WTC11 (cell line): Measurements from ENCODE around the gene BCAS3. TPM values are rescaled to one million over a fixed set of nuclear protein-coding genes. Genes with fewer than 3 reads are reported as not detected.

Experiments used
- ATAC-seq: fragments of 200-7000 bp; cut with Tn5 transposase; 2 replicates; pipeline ENCODE4 v1.10.0; 2021; ENCODE audit warnings: mild to moderate bottlenecking, moderate library complexity
- CTCF ChIA-PET: fragments of 300-600 bp; sonication (Branson Sonifier 250); formaldehyde crosslinking; loops from one replicate; lab custom pipeline; 2021; ENCODE audit warnings: antibody characterized with exemption; lab: Charles Lee
- POLR2A ChIA-PET: fragments of 350-600 bp; sonication (Branson Sonifier 250); formaldehyde crosslinking; loops from one replicate; lab custom pipeline; 2021; ENCODE audit warnings: antibody characterized with exemption; lab: Charles Lee
- DNase-seq: peaks from one replicate; pipeline ENCODE4 v3.0.0; 2021; ENCODE audit warnings: low spot score
- H3K27ac Mint-ChIP-seq: 2 replicates; pipeline ENCODE4 v1.8.0; 2021; ENCODE audit warnings: mixed read lengths
- H3K27me3 Mint-ChIP-seq: 2 replicates; pipeline ENCODE4 v1.8.0; 2021; ENCODE audit warnings: low read depth, mild to moderate bottlenecking, moderate library complexity, mixed read lengths
- H3K36me3 Mint-ChIP-seq: 2 replicates; pipeline ENCODE4 v1.8.0; 2021; ENCODE audit warnings: mixed read lengths
- H3K4me1 Mint-ChIP-seq: 2 replicates; pipeline ENCODE4 v1.8.0; 2022; ENCODE audit warnings: mixed read lengths
- H3K4me3 Mint-ChIP-seq: 2 replicates; pipeline ENCODE4 v1.8.0; 2021; ENCODE audit warnings: mild to moderate bottlenecking, moderate library complexity, mixed read lengths
- H3K9me3 Mint-ChIP-seq: 2 replicates; pipeline ENCODE4 v1.8.0; 2021; ENCODE audit warnings: mixed read lengths
- ATF1 ChIP-seq: sonication (generic); formaldehyde crosslinking; IDR thresholded peaks from 2 replicates; pipeline ENCODE4 v1.8.1; 2023; ENCODE audit warnings: mild to moderate bottlenecking, moderate library complexity, missing genetic modification reagents
- ESRRA ChIP-seq: sonication (generic); formaldehyde crosslinking; IDR thresholded peaks from 2 replicates; pipeline ENCODE4 v1.8.1; 2022; ENCODE audit warnings: mild to moderate bottlenecking, missing genetic modification reagents, borderline replicate concordance
- JUN ChIP-seq: sonication (generic); formaldehyde crosslinking; IDR thresholded peaks from 2 replicates; pipeline ENCODE4 v1.8.0; 2023; ENCODE audit warnings: mild to moderate bottlenecking, missing genetic modification reagents
- MXD4 ChIP-seq: fragments of 250-450 bp; sonication (Bioruptor Pico); IDR thresholded peaks from 2 replicates; pipeline ENCODE4 v1.8.0; 2021; ENCODE audit warnings: mild to moderate bottlenecking, moderate library complexity, borderline replicate concordance
- MYBL2 ChIP-seq: sonication (generic); formaldehyde crosslinking; IDR thresholded peaks from 2 replicates; pipeline ENCODE4 v1.8.1; 2023; ENCODE audit warnings: mild to moderate bottlenecking, moderate library complexity, missing genetic modification reagents
- SOX15 ChIP-seq: fragments of 250-450 bp; sonication (Bioruptor Pico); IDR thresholded peaks from 2 replicates; pipeline ENCODE4 v1.9.0; 2021; ENCODE audit warnings: mild to moderate bottlenecking
- SP1 ChIP-seq: sonication (generic); formaldehyde crosslinking; conservative IDR thresholded peaks from 2 replicates; pipeline ENCODE4 v1.8.1; 2022; ENCODE audit warnings: missing genetic modification reagents
- TEAD1 ChIP-seq: sonication (generic); formaldehyde crosslinking; IDR thresholded peaks from 2 replicates; pipeline ENCODE4 v1.8.0; 2022; ENCODE audit warnings: mild to moderate bottlenecking, missing genetic modification reagents
- TP53 ChIP-seq: sonication (generic); formaldehyde crosslinking; IDR thresholded peaks from 2 replicates; pipeline ENCODE4 v1.8.1; 2023; ENCODE audit warnings: mild to moderate bottlenecking, missing genetic modification reagents
- ZNF121 ChIP-seq: sonication (generic); formaldehyde crosslinking; IDR thresholded peaks from 2 replicates; pipeline ENCODE4 v1.8.0; 2023; ENCODE audit warnings: missing genetic modification reagents
- total RNA-seq: library from RNA; stranded (reverse); gene quantifications from 3 replicates; pipeline ENCODE4 v1.2.3, GENCODE V29; 2021
- TF ChIP-seq, protein P1 (sequence below): sonication (generic); formaldehyde crosslinking; IDR thresholded peaks from 2 replicates; pipeline ENCODE4 v1.8.1; 2022; ENCODE audit warnings: mild to moderate bottlenecking, missing genetic modification reagents, moderate library complexity, borderline replicate concordance
- TF ChIP-seq, protein P2 (sequence below): sonication (generic); formaldehyde crosslinking; IDR thresholded peaks from 2 replicates; pipeline ENCODE4 v1.8.1; 2022; ENCODE audit warnings: low read depth, missing genetic modification reagents, borderline replicate concordance
- TF ChIP-seq, protein P3 (sequence below): sonication (generic); formaldehyde crosslinking; IDR thresholded peaks from 2 replicates; pipeline ENCODE4 v1.8.0; 2022; ENCODE audit warnings: mild to moderate bottlenecking, missing genetic modification reagents
- TF ChIP-seq, protein P4 (sequence below): sonication (generic); formaldehyde crosslinking; IDR thresholded peaks from 2 replicates; pipeline ENCODE4 v1.8.0; 2023; ENCODE audit warnings: missing genetic modification reagents, mild to moderate bottlenecking, borderline replicate concordance
- TF ChIP-seq, protein P5 (sequence below): sonication (generic); formaldehyde crosslinking; IDR thresholded peaks from 2 replicates; pipeline ENCODE4 v1.8.1; 2022; ENCODE audit warnings: mild to moderate bottlenecking, moderate library complexity, missing genetic modification reagents
- TF ChIP-seq, protein P6 (sequence below): fragments of 250-450 bp; sonication (Bioruptor Pico); IDR thresholded peaks from 2 replicates; pipeline ENCODE4 v2.1.2; 2022; ENCODE audit warnings: mild to moderate bottlenecking, moderate library complexity
- TF ChIP-seq, protein P7 (sequence below): sonication (generic); formaldehyde crosslinking; IDR thresholded peaks from 2 replicates; pipeline ENCODE4 v1.8.0; 2022; ENCODE audit warnings: mild to moderate bottlenecking, missing genetic modification reagents

The BCAS3 gene
- total RNA-seq, 1 experiment from 2014 or later = 15.5 TPM

DNA sequence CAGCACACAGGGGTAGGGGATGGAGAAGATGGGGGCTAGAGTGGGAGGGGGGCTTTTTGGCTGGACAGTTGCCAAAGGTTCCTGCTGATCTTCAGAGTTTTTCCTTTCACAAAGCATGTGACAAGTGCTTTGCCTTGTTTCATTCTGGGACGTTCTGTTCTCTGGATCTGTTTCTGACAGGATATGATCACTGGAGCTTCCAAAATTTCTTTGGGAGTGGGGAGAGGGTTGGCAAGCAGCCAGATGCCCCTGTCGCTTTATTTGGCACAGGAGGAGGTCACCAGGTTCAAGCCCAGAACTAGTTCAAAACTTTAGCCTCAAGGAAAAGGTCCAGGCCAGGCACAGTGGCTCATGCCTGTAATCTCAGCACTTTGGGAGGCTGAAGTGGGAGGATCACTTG lies 653.5 kb downstream of the BCAS3 start:
- no peaks in the 10 kb centered on the region for H3K4me1 Mint-ChIP-seq
- no peaks in the 10 kb centered on the region for H3K36me3 Mint-ChIP-seq
- H3K27ac Mint-ChIP-seq = no peak overlapping the region
- CTCF ChIA-PET = interaction anchor here (0.6 kb wide), 1 partner anchor 120 kb away, joined by 3 read pairs; no protein-coding TSS in a partner anchor
- ATAC-seq = no peak
- POLR2A ChIA-PET = no interaction called here
- TF ChIP-seq, protein P1, sequence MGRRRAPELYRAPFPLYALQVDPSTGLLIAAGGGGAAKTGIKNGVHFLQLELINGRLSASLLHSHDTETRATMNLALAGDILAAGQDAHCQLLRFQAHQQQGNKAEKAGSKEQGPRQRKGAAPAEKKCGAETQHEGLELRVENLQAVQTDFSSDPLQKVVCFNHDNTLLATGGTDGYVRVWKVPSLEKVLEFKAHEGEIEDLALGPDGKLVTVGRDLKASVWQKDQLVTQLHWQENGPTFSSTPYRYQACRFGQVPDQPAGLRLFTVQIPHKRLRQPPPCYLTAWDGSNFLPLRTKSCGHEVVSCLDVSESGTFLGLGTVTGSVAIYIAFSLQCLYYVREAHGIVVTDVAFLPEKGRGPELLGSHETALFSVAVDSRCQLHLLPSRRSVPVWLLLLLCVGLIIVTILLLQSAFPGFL (CRISPR knock-in tag) = no peak
- TF ChIP-seq MYBL2 (CRISPR knock-in tag) = no peak
- no peak for TF ChIP-seq SOX15 (CRISPR knock-in tag)
- TF ChIP-seq, protein P2, sequence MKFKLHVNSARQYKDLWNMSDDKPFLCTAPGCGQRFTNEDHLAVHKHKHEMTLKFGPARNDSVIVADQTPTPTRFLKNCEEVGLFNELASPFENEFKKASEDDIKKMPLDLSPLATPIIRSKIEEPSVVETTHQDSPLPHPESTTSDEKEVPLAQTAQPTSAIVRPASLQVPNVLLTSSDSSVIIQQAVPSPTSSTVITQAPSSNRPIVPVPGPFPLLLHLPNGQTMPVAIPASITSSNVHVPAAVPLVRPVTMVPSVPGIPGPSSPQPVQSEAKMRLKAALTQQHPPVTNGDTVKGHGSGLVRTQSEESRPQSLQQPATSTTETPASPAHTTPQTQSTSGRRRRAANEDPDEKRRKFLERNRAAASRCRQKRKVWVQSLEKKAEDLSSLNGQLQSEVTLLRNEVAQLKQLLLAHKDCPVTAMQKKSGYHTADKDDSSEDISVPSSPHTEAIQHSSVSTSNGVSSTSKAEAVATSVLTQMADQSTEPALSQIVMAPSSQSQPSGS = no peak
- no peak for TF ChIP-seq TEAD1 (CRISPR knock-in tag)
- TF ChIP-seq, protein P3, sequence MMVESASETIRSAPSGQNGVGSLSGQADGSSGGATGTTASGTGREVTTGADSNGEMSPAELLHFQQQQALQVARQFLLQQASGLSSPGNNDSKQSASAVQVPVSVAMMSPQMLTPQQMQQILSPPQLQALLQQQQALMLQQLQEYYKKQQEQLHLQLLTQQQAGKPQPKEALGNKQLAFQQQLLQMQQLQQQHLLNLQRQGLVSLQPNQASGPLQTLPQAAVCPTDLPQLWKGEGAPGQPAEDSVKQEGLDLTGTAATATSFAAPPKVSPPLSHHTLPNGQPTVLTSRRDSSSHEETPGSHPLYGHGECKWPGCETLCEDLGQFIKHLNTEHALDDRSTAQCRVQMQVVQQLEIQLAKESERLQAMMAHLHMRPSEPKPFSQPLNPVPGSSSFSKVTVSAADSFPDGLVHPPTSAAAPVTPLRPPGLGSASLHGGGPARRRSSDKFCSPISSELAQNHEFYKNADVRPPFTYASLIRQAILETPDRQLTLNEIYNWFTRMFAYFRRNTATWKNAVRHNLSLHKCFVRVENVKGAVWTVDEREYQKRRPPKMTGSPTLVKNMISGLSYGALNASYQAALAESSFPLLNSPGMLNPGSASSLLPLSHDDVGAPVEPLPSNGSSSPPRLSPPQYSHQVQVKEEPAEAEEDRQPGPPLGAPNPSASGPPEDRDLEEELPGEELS = no peak
- no peak for TF ChIP-seq JUN
- no peak for TF ChIP-seq ATF1 (CRISPR knock-in tag)
- no peak for TF ChIP-seq TP53 (CRISPR knock-in tag)
- no peak for TF ChIP-seq MXD4 (CRISPR knock-in tag)
- TF ChIP-seq ESRRA (CRISPR knock-in tag) = no peak
- TF ChIP-seq, protein P4, sequence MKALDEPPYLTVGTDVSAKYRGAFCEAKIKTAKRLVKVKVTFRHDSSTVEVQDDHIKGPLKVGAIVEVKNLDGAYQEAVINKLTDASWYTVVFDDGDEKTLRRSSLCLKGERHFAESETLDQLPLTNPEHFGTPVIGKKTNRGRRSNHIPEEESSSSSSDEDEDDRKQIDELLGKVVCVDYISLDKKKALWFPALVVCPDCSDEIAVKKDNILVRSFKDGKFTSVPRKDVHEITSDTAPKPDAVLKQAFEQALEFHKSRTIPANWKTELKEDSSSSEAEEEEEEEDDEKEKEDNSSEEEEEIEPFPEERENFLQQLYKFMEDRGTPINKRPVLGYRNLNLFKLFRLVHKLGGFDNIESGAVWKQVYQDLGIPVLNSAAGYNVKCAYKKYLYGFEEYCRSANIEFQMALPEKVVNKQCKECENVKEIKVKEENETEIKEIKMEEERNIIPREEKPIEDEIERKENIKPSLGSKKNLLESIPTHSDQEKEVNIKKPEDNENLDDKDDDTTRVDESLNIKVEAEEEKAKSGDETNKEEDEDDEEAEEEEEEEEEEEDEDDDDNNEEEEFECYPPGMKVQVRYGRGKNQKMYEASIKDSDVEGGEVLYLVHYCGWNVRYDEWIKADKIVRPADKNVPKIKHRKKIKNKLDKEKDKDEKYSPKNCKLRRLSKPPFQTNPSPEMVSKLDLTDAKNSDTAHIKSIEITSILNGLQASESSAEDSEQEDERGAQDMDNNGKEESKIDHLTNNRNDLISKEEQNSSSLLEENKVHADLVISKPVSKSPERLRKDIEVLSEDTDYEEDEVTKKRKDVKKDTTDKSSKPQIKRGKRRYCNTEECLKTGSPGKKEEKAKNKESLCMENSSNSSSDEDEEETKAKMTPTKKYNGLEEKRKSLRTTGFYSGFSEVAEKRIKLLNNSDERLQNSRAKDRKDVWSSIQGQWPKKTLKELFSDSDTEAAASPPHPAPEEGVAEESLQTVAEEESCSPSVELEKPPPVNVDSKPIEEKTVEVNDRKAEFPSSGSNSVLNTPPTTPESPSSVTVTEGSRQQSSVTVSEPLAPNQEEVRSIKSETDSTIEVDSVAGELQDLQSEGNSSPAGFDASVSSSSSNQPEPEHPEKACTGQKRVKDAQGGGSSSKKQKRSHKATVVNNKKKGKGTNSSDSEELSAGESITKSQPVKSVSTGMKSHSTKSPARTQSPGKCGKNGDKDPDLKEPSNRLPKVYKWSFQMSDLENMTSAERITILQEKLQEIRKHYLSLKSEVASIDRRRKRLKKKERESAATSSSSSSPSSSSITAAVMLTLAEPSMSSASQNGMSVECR = no peak
- TF ChIP-seq, protein P5, sequence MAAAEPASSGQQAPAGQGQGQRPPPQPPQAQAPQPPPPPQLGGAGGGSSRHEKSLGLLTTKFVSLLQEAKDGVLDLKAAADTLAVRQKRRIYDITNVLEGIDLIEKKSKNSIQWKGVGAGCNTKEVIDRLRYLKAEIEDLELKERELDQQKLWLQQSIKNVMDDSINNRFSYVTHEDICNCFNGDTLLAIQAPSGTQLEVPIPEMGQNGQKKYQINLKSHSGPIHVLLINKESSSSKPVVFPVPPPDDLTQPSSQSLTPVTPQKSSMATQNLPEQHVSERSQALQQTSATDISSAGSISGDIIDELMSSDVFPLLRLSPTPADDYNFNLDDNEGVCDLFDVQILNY = no peak
- TF ChIP-seq SP1 (CRISPR knock-in tag) = no peak
- no peak for TF ChIP-seq ZNF121 (CRISPR knock-in tag)
- TF ChIP-seq, all 79 proteins: peak for 0
- DNase-seq = no peak
- Mint-ChIP-seq H3K4me3 (no peak overlapping the region), H3K27me3 (no peaks in the 10 kb centered on the region), H3K9me3 (no peaks in the 10 kb centered on the region)

DNA sequence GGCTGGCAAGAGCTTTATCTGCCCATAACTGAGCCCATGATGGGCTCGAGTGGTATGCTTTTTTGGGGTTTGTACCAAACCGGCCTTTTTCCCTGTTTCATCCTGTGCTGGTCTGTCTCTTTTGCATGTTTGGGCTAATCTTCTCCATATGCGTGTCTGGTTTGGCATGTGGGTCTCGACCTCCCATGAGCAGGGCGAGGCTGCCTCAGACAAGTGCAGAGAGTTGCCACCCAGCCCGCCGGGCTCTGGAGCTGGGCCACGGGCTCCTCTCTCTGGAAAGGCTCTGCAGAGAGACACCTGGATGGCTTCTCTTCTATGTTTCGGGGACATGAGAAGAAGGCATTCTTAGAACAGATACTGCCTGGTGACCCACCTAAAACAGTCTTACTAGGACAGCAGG lies 654.2 kb downstream of the BCAS3 start:
- POLR2A ChIA-PET = no interaction called here
- Mint-ChIP-seq H3K27ac (no peak overlapping the region), H3K4me1 (no peaks in the 10 kb centered on the region), H3K36me3 (no peaks in the 10 kb centered on the region), H3K9me3 (no peaks in the 10 kb centered on the region), H3K4me3 (no peak overlapping the region), H3K27me3 (no peaks in the 10 kb centered on the region)
- DNase-seq = no peak
- ATAC-seq = no peak
- TF ChIP-seq, protein P6, sequence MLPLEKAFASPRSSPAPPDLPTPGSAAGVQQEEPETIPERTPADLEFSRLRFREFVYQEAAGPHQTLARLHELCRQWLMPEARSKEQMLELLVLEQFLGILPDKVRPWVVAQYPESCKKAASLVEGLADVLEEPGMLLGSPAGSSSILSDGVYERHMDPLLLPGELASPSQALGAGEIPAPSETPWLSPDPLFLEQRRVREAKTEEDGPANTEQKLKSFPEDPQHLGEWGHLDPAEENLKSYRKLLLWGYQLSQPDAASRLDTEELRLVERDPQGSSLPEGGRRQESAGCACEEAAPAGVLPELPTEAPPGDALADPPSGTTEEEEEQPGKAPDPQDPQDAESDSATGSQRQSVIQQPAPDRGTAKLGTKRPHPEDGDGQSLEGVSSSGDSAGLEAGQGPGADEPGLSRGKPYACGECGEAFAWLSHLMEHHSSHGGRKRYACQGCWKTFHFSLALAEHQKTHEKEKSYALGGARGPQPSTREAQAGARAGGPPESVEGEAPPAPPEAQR (CRISPR knock-in tag) = no peak
- TF ChIP-seq, protein P7, sequence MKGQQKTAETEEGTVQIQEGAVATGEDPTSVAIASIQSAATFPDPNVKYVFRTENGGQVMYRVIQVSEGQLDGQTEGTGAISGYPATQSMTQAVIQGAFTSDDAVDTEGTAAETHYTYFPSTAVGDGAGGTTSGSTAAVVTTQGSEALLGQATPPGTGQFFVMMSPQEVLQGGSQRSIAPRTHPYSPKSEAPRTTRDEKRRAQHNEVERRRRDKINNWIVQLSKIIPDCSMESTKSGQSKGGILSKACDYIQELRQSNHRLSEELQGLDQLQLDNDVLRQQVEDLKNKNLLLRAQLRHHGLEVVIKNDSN (CRISPR knock-in tag) = no peak
- CTCF ChIA-PET = no interaction called here
